Peyer's patch (tissue), 4 donors: ENCODE results near the gene LILRA1.
"Not testable (repeated sequence)": the region's sequence is repeated elsewhere in the genome, so short reads cannot be mapped to it uniquely, and the experiment has no call there.

Experiments
- POLR2A ChIP-seq, 2 donors: fragments of 450-650 bp; IDR thresholded peaks; one replicate each; pipeline ENCODE4 v1.5.1; 2017; ENCODE audit warnings: antibody characterized with exemption in 2 of 2, mild to moderate bottlenecking in 2 of 2, moderate library complexity in 2 of 2
- TF ChIP-seq, protein P1 (sequence below), 6 experiments: fragments of 450-650 bp in 4 of 6; fragments of 200-600 bp in 2 of 6; sonication (generic) in 1 of 6; IDR thresholded peaks; one replicate each; pipeline ENCODE4 v1.5.1; 2017 to 2019; ENCODE audit warnings: antibody characterized with exemption in 6 of 6, mild to moderate bottlenecking in 3 of 6, moderate library complexity in 1 of 6

DNA sequence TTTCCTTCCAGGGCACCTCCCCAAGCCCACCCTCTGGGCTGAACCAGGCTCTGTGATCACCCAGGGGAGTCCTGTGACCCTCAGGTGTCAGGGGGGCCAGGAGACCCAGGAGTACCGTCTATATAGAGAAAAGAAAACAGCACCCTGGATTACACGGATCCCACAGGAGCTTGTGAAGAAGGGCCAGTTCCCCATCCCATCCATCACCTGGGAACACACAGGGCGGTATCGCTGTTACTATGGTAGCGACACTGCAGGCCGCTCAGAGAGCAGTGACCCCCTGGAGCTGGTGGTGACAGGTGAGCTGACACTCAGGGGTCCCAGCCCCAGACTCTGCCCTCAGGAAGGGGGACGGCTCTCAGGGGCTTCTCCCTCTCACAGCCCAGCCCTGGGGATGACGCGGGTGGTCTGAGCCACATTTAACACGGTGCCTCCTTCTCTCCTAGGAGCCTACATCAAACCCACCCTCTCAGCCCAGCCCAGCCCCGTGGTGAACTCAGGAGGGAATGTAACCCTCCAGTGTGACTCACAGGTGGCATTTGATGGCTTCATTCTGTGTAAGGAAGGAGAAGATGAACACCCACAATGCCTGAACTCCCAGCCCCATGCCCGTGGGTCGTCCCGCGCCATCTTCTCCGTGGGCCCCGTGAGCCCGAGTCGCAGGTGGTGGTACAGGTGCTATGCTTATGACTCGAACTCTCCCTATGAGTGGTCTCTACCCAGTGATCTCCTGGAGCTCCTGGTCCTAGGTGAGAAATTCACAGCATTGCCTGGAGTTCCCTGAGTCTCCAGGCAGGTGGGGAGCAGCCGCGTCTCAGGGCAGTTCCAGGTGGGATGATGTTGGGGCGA is 38.3 kb downstream of the LILRA1 start:
- TF ChIP-seq, protein P1, sequence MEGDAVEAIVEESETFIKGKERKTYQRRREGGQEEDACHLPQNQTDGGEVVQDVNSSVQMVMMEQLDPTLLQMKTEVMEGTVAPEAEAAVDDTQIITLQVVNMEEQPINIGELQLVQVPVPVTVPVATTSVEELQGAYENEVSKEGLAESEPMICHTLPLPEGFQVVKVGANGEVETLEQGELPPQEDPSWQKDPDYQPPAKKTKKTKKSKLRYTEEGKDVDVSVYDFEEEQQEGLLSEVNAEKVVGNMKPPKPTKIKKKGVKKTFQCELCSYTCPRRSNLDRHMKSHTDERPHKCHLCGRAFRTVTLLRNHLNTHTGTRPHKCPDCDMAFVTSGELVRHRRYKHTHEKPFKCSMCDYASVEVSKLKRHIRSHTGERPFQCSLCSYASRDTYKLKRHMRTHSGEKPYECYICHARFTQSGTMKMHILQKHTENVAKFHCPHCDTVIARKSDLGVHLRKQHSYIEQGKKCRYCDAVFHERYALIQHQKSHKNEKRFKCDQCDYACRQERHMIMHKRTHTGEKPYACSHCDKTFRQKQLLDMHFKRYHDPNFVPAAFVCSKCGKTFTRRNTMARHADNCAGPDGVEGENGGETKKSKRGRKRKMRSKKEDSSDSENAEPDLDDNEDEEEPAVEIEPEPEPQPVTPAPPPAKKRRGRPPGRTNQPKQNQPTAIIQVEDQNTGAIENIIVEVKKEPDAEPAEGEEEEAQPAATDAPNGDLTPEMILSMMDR (IDR thresholded peaks at IDR 0.05): not testable (repeated sequence)
- TF ChIP-seq POLR2A (IDR thresholded peaks at IDR 0.05): not testable (repeated sequence)
